ENCODE data around the gene CABLES1.
"Not testable (repeated sequence)": the region's sequence is repeated elsewhere in the genome, so short reads cannot be mapped to it uniquely, and the experiment has no call there.

CABLES1 gene

DNA sequence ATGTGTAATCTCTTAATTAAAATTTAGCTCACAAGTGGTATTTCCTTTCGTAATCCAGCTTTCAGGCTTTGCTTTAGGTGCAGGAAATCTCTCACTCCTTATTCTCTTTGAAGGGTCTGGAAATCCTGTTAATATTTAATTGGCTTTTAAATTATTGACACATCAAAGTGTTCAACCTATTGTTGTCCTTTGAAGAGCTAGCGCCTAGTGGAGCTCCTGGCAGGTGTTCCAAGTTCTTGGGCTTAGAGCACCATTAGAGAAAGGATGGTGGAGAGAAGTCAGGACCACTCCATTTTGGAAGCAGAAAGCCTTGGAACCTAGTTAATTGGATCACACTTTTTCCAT lies 92.4 kb downstream of the CABLES1 start:
- no peak for DNase-seq

DNA sequence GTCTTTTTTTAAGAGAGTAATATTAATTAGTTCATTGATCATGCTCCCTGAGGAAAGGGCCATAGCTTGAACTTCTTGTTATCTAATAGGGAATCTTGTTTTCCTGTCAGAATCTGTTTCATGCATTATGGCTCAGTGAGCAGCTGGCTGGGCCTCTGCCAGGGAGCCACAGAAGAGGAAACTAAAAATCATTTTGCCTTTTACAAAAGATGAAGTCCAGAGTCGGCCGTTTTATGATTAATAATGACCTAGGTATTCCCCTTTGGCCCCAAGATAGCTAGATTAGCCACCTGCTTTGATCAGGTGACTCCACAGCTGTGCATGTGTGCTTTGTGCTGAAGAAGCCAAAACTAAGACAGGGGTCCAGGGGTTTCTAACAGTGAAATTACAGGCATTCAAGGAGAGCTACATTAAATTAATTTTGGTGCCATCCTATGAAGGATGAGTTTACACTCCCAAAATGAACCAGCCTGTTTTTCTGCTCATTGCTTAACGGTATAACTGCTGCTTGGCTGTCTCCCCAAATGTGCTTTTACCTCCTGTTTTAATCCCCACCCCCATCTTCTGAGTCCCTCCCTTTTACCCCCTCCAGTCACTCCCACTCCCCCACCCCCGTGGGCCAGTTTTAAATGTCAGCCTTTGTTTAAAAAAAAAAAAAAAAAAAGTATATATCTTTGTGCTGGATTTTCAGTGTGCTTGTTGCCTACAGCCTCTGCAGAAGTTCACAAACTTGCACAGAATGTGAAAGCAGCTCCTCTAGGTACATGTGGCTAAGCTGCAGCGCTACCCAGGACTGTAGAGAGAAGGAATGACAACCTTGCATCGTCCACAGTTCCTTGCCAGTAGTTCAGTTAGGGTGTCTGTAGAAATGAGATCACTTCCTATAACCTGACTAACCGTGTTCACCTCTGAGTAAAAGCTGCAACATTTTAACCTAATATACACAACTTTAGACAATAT lies 93.1 kb downstream of the CABLES1 start:
- no peak for DNase-seq

GRCh38 chr18:23229472-23229871 lies 94.2 kb downstream of the CABLES1 start:
- no peak for DNase-seq

- no peak for DNase-seq
These were observed 95.4 kb downstream of the CABLES1 start for GRCh38 chr18:23230686-23231085.

- no peak for DNase-seq
These were observed 96.2 kb downstream of the CABLES1 start for GRCh38 chr18:23231340-23232021.

DNA sequence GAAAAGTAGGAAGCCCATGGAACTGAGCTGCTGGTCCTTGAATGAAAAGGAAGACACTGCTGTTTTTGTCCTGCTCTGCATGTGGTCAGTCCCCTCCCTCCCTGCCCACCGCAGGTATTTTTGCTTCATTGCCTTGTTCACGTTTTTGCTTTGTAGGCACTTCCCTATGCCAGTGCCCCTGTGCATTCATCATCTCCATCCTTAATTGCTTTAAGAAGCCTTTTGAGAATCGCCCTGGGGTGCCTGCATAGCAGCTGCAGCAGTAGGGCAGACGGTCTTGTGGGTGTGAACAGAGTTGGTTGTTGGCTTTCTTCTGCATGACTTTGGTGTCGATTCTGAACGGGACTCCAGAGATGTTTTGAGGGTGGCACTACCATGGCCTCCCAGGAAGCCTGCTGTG lies 97.0 kb downstream of the CABLES1 start:
- DNase-seq: no peak

DNA sequence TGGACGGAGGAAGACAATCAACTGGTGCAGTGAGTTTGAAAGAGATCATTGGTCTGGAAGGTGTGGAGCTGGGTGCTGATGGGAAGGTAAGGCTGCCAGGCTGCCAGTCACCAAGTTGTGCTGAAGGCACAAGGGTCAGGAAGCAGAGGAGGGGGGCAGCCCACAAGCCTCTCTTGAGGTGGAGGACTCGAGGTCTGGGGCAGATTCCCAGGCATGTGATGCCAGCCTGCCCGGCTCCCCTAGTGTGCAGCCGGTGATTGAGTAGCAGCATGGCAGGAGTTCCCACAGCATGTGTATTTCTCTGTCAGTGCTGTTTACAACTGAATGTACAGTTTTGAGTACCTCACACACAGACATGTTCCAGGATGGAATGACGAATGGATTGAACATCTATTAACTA lies 99.3 kb downstream of the CABLES1 start:
- DNase-seq: no peak

- no peak for DNase-seq
These were observed 100.1 kb downstream of the CABLES1 start for GRCh38 chr18:23235336-23235735.

GRCh38 chr18:23235860-23236259 lies 100.6 kb downstream of the CABLES1 start:
- no peak for DNase-seq

DNA sequence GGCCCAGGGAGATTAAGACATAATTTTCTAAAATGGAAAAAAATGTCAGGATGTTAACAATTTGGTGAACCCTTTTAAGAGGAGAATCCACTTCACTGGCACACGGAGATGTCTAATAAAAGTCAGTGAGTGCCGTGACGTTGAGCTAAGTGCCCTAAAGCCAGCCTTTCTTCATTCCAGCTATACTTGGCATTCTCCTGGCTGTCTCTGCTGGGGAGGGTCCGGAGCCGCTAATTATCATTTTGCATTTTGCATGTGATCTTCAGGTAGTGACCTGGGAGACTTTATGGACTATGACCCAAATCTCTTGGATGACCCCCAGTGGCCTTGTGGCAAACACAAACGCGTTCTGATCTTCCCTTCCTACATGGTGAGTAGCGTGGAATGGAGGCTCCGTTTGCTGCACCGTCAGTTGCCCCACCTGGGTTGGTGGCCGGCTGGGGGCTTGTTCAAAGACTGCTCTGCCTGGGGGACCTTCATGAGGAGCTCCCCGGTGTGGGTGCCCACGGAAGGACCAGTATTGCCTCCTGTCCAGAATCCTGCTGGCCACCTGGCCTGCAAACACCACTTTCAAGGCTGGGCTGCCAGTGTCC lies 101.7 kb downstream of the CABLES1 start:
- DNase-seq: no peak

- no peak for DNase-seq
These were observed 102.4 kb downstream of the CABLES1 start for GRCh38 chr18:23237524-23238151.

DNA sequence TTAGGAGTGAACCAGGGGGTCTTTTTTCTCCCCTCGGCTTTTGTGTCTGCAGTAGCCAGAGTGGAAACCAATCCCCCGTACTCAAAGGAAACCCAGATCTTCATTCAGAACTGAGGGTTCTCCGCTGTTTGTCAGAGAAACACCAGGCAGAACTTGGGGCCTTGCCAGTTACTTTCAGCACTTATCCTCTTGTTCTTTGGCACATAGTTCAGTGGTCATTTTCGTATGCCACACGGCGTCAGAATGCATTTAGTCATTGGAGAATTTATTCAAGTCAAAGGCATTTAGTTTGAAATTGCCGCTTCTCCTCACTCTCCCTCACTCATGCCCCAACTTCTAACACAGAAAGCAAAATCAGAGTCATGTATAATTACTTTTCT lies 102.9 kb downstream of the CABLES1 start:
- no peak for DNase-seq

GRCh38 chr18:23238651-23239349 lies 103.5 kb downstream of the CABLES1 start:
- no peak for DNase-seq

DNA sequence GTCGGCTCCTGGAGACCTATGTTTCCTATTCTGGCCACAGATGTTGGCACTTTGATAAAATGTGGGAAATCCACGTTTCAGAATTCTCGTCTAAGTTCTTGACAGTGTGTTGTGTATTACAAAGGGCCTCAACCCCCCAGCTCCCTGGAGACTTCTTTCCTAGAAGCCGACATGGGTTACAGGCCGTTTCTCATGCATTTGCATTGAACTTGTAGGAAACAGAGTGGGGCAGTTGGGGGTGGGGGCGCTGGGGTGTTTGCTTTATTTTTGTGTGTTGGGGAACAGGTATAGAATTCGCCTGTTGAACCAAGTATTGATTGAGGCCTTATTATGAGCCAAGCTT lies 104.0 kb downstream of the CABLES1 start:
- DNase-seq: no peak

DNA sequence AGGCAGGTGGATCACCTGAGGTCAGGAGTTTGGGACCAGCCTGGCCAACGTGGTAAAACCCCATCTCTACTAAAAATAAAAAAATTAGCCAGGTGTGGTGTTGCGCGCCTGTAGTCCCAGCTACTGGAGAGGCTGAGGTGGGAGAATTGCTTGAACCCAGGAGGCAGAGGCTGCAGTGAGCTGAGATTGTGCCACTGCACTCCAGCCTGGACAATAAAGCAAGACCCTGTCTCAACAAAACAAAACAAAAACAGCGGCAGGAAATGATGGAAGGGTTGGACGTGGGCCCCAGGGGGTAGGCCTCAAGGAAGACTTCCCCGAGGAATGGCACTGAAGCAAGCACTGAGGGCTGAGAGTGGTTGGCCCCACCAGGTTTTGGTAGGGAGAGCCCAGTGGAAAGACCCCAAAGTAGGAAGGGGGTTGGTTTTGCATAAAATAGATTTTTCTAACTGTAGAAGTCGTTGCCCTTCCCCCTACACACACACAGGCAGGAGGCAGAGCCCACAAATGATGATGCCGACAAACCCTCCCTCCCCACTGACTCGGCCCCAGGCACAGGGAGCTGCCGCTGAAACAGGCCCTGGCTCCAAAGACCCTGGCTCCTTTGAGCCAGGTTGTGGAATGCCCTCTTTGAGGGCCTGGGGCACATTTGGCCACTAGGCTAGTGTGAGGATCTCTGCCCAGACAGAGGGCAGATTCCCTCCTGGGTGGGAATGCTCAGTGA lies 104.8 kb downstream of the CABLES1 start:
- DNase-seq: no peak

DNA sequence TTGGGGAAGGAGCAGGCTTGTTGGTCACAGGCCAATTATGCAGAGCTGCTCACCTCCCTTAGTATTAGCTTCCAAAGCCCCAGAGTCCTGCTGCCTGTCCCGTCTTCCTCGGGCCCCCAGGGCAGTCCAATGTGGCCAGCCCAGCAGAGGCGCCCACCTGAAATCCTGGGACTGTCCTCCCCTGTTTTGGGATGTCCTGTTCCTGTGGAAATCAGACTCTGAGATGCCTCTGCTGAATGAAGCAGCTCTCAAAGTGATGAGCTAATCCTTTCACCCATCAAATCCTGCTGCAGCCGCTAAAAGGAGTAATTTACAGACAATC lies 105.3 kb downstream of the CABLES1 start:
- no peak for DNase-seq

DNA sequence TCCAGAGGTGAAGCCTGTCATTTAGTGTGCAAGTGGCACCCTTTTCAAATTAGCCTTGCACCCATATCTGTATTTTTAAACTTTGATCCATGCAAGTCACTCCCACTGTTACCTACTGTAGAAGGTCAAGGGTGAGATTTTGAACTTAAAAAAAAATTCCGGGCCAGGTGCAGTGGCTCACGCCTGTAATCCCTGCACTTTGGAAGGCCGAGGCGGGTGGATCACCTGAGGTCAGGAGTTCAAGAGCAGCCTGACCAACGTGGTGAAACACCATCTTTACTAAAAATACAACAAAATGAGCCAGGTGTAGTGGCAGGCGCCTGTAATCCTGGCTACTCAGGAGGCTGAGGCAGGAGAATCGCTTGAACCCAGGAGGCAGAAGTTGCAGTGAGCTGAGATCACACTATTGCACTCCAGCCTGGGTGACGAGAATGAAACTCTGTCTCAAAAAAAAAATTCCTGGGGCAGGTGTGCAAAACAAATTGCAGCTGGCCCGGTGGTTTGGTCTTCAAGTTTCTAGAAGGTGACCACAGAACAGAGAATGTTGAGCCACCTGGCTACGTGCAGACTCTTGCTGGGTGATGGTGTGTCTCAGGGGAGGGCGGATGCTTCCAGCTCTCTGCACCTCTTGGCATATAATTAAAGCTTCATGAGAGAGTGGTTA lies 106.7 kb downstream of the CABLES1 start:
- DNase-seq: not testable (repeated sequence)

- DNase-seq: no peak
These were observed 107.9 kb downstream of the CABLES1 start for GRCh38 chr18:23243178-23243577.

DNA sequence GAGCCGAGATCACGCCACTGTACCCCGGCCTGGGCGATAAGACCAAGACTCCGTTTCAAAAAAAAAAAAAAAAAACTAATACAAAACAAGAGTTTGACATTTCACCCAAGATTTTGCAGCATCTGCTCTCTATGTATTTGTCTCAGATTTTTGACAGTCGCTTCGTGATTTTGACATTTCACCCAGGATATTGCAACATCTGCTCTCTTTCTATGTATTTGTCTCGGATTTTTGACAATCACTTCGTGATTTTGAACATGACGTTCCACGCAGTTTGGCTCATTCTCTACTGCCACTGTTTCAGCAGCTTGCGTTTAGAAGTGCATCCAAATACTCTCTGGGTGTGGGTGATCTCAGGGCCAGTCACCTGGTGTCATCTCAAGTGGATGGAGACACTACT lies 108.5 kb downstream of the CABLES1 start:
- DNase-seq: no peak

- DNase-seq: no peak
These were observed 109.1 kb downstream of the CABLES1 start for GRCh38 chr18:23244401-23244800.

DNA sequence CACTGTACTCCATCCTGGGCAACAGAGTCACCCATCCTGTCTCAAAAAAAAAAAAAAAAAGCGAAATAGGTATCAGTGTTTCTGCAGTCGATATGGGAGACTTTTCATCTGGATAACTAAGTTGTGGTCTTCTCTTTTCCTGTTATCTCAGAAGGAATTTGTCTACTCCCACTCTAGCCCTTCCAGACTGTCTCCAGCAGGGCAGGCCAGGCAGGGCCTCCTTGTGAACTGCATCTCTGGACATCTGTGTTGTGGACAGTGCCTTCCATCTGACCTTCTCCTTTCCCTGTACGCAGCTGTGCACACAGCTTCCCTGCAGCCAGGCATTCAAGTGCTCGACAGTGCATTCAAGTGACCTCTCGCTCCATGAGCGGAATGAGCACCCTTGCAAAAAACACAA lies 110.2 kb downstream of the CABLES1 start:
- DNase-seq: no peak

- DNase-seq: no peak
These were observed 112.0 kb downstream of the CABLES1 start for GRCh38 chr18:23247331-23247730.
